GM18909 (cell line): Measurements from ENCODE around the gene SLC25A34.

Source experiments
- ATAC-seq: cut with Tn5 transposase; IDR thresholded peaks from one replicate; pipeline ENCODE4 v1.9.1; 2021; ENCODE audit warnings: mild to moderate bottlenecking; ENCODE audit not compliant: unreplicated experiment, poor library complexity

The SLC25A34 gene

GRCh38 chr1:15712168-15712567, 23.9 kb upstream of the SLC25A34 start:
- ATAC-seq = no peak

- ATAC-seq = no peak
Observed at GRCh38 chr1:15714406-15715136, 21.5 kb upstream of the SLC25A34 start.

- ATAC-seq = no peak
Observed at GRCh38 chr1:15717418-15718125, 18.5 kb upstream of the SLC25A34 start.

- ATAC-seq = no peak
Observed at GRCh38 chr1:15718199-15718601, 17.9 kb upstream of the SLC25A34 start.

GRCh38 chr1:15719381-15720120, 16.5 kb upstream of the SLC25A34 start:
- ATAC-seq = no peak

- no peak for ATAC-seq
Observed at GRCh38 chr1:15720861-15721260, 15.2 kb upstream of the SLC25A34 start.

GRCh38 chr1:15722411-15722810, 13.6 kb upstream of the SLC25A34 start:
- ATAC-seq = no peak

- no peak for ATAC-seq
Observed at GRCh38 chr1:15722836-15723532, 13.1 kb upstream of the SLC25A34 start.

- no peak for ATAC-seq
Observed at GRCh38 chr1:15723631-15724246, 12.3 kb upstream of the SLC25A34 start.

- no peak for ATAC-seq
Observed at GRCh38 chr1:15724949-15725880, 10.8 kb upstream of the SLC25A34 start.

- ATAC-seq = no peak
Observed at GRCh38 chr1:15726508-15726907, 9.6 kb upstream of the SLC25A34 start.

- no peak for ATAC-seq
Observed at GRCh38 chr1:15727021-15727420, 9.0 kb upstream of the SLC25A34 start.

GRCh38 chr1:15727424-15727823, 8.6 kb upstream of the SLC25A34 start:
- no peak for ATAC-seq

GRCh38 chr1:15727866-15728534, 8.1 kb upstream of the SLC25A34 start:
- ATAC-seq = no peak

- no peak for ATAC-seq
Observed at GRCh38 chr1:15728937-15729657, 7.0 kb upstream of the SLC25A34 start.

- no peak for ATAC-seq
Observed at GRCh38 chr1:15730423-15730822, 5.6 kb upstream of the SLC25A34 start.

- ATAC-seq = no peak
Observed at GRCh38 chr1:15730936-15731335, 5.1 kb upstream of the SLC25A34 start.
